ENCODE data around the gene TMEM86A. TPM values are rescaled to one million over a fixed set of nuclear protein-coding genes. Genes with fewer than 3 reads are reported as not detected.

The TMEM86A gene
- total RNA-seq, 4 donors from 2014 or later, result 5.4 to 11.0 (median 6.8) TPM

GRCh38 chr11:18710545-18710944 is 12.0 kb downstream of the TMEM86A start:
- H3K4me3 ChIP-seq, result no peak overlapping the region
- DNase-seq (ENCODE audit: low spot score in 2 of 2), result no peak
- no peaks in the 10 kb centered on the region for H3K27me3 ChIP-seq
- no peaks in the 10 kb centered on the region for H3K36me3 ChIP-seq
- no peaks in the 10 kb centered on the region for H3K9me3 ChIP-seq
- no peak for TF ChIP-seq CTCF (IDR thresholded peaks at IDR 0.05)
- no peak for TF ChIP-seq EP300 (IDR thresholded peaks at IDR 0.05)
- TF ChIP-seq POLR2A (IDR thresholded peaks at IDR 0.05), result no peak
- peaks cover 0 to 15% (median 5%) of the 10 kb centered on the region in 4 donors for H3K4me1 ChIP-seq
- WGBS, 2 donors, result 79 to 82% methylated on average over 5 of the region's 5 CpGs
- H3K27ac ChIP-seq, result no peak overlapping the region

GRCh38 chr11:18713646-18714442 is 15.3 kb downstream of the TMEM86A start:
- TF ChIP-seq POLR2A (IDR thresholded peaks at IDR 0.05) (no peak), CTCF (IDR thresholded peaks at IDR 0.05) (no peak)
- Histone ChIP-seq H3K27ac (no peak overlapping the region), H3K27me3 (no peaks in the 10 kb centered on the region), H3K4me1 (no peaks in the 10 kb centered on the region), H3K9me3 (no peaks in the 10 kb centered on the region), H3K36me3 (no peaks in the 10 kb centered on the region), H3K4me3 (no peak overlapping the region)
- no peak for DNase-seq (ENCODE audit: low spot score in 2 of 2)
- 89 to 93% methylated on average over 24 to 26 of the region's 26 CpGs for WGBS, 2 donors

- no peaks in the 10 kb centered on the region for H3K9me3 ChIP-seq
- 90 to 92% methylated on average over 10 of the region's 10 CpGs for WGBS, 2 donors
- H3K4me3 ChIP-seq, result no peak overlapping the region
- H3K36me3 ChIP-seq, result no peaks in the 10 kb centered on the region
- H3K27me3 ChIP-seq, result no peaks in the 10 kb centered on the region
- DNase-seq (ENCODE audit: low spot score in 2 of 2), result no peak
- TF ChIP-seq EP300 (IDR thresholded peaks at IDR 0.05), result no peak
- TF ChIP-seq CTCF (IDR thresholded peaks at IDR 0.05), result no peak
- no peak for TF ChIP-seq POLR2A (IDR thresholded peaks at IDR 0.05)
- H3K27ac ChIP-seq, result no peak overlapping the region
- H3K4me1 ChIP-seq, result no peaks in the 10 kb centered on the region
Measured at GRCh38 chr11:18714443-18714780, 15.8 kb downstream of the TMEM86A start.

- H3K27ac ChIP-seq, result no peak overlapping the region
- peaks cover 0 to 3% (median under 1%) of the 10 kb centered on the region in 4 donors for H3K4me1 ChIP-seq
- H3K4me3 ChIP-seq, result no peak overlapping the region
- no peaks in the 10 kb centered on the region for H3K36me3 ChIP-seq
- TF ChIP-seq EP300 (IDR thresholded peaks at IDR 0.05), result no peak
- TF ChIP-seq POLR2A (IDR thresholded peaks at IDR 0.05), result no peak
- no peak for TF ChIP-seq CTCF (IDR thresholded peaks at IDR 0.05)
- WGBS, 2 donors, result 85 to 95% methylated on average over 7 of the region's 7 CpGs
- H3K27me3 ChIP-seq, result no peaks in the 10 kb centered on the region
- H3K9me3 ChIP-seq, result no peaks in the 10 kb centered on the region
- DNase-seq (ENCODE audit: low spot score in 2 of 2), result no peak
Measured at GRCh38 chr11:18715476-18715875, 16.9 kb downstream of the TMEM86A start.

- Histone ChIP-seq H3K27me3 (no peaks in the 10 kb centered on the region), H3K4me1 (peaks cover 0 to 18% (median 8%) of the 10 kb centered on the region in 4 donors), H3K4me3 (peak overlapping the region in 2 of 4 donors; percentile 60 to 74), H3K36me3 (no peaks in the 10 kb centered on the region), H3K9me3 (no peaks in the 10 kb centered on the region), H3K27ac (peak overlapping the region in 3 of 4 donors; percentile 46 to 66 (median 64))
- no peak for DNase-seq (ENCODE audit: low spot score in 2 of 2)
- no peak for TF ChIP-seq POLR2A (IDR thresholded peaks at IDR 0.05)
- no peak for TF ChIP-seq CTCF (IDR thresholded peaks at IDR 0.05)
- no peak for TF ChIP-seq EP300 (IDR thresholded peaks at IDR 0.05)
- WGBS, 2 donors, result 62 to 73% methylated on average over 5 of the region's 5 CpGs
Measured at GRCh38 chr11:18720091-18720807, 21.7 kb downstream of the TMEM86A start.
